Measurements from ENCODE around the gene NEIL3. TPM values are rescaled to one million over a fixed set of nuclear protein-coding genes. Genes with fewer than 3 reads are reported as not detected.

NEIL3 gene
- total and polyA plus RNA-seq, 2 of the 8 experiments (the other 6 are each of a cell fraction or from before 2014, with no cell fraction given): 5.5 to 11.0 TPM

- no peaks in the 10 kb centered on the region for H3K79me1 ChIP-seq (ENCODE audit: low read depth, low read length)
- H4K20me1 ChIP-seq (replicated peaks in 1 of 2; ENCODE audit: control insufficient read depth in 1 of 2, insufficient read depth in 2 of 2, low read length in 2 of 2): no peaks in the 10 kb centered on the region
- H3K27ac ChIP-seq (ENCODE audit: low read depth, low read length): no peak overlapping the region
- no peak overlapping the region for H4K5ac ChIP-seq (ENCODE audit: insufficient read length, low read depth, low read length)
- H3K9ac ChIP-seq (replicated peaks in 1 of 4; ENCODE audit: extremely low read depth in 1 of 4, low read depth in 3 of 4, low read length in 3 of 4): no peak overlapping the region
- 91% methylated on average over 3 of the region's 3 CpGs; no CpG with 5 or more reads in 1 of the 2 experiments for WGBS, 2 experiments (ENCODE audit: extremely low coverage in 1 of 2, insufficient coverage in 1 of 2, insufficient read length in 1 of 2, insufficient replicate concordance in 2 of 2, low coverage in 1 of 2, low lambda C conversion rate in 2 of 2, missing lambda C conversion rate in 1 of 2)
- no peak overlapping the region for H3K23ac ChIP-seq (ENCODE audit: insufficient read length)
- no peak for FAIRE-seq
- H2BK12ac ChIP-seq (ENCODE audit: low read depth, low read length): no peak overlapping the region
- H2AK5ac ChIP-seq (ENCODE audit: low read depth, low read length): no peak overlapping the region
- no peaks in the 10 kb centered on the region for H3K23me2 ChIP-seq (ENCODE audit: low read depth, low read length)
- H4K91ac ChIP-seq (replicated peaks; ENCODE audit: insufficient read length, low read length): no peak overlapping the region
- CTCF ChIA-PET (ENCODE audit: partially characterized antibody): interaction anchor here (0.7 to 1.3 kb wide), 3 partner anchors 18 to 71 kb away, joined by 3 to 6 read pairs (median 6); no protein-coding TSS in a partner anchor
- H3K27me3 ChIP-seq (replicated peaks in 1 of 4; ENCODE audit: control insufficient read depth in 3 of 4, extremely low read depth in 1 of 4, insufficient read depth in 3 of 4, low read length in 3 of 4): no peaks in the 10 kb centered on the region
- POLR2A ChIA-PET (ENCODE audit: partially characterized antibody): no interaction called here
- H2BK15ac ChIP-seq (ENCODE audit: low read length): no peak overlapping the region
- H2BK5ac ChIP-seq (ENCODE audit: low read depth, low read length): no peak overlapping the region
- no peak overlapping the region for H3K4ac ChIP-seq (replicated peaks; ENCODE audit: insufficient read length, low read depth, low read length)
- H3K4me3 ChIP-seq (ENCODE audit: extremely low read depth in 1 of 4, insufficient read depth in 2 of 4, low read depth in 3 of 4, low read length in 4 of 4): no peak overlapping the region
- H2AFZ ChIP-seq (ENCODE audit: low read length): no peak overlapping the region
- H3K36me3 ChIP-seq (ENCODE audit: control insufficient read depth in 2 of 4, insufficient read depth in 4 of 4, low read length in 3 of 4): peaks cover 0 to 11% (median 5%) of the 10 kb centered on the region in 4 experiments; a peak in 3 of 8 replicates
- no peaks in the 10 kb centered on the region for H3K4me1 ChIP-seq (replicated peaks in 1 of 4; ENCODE audit: control insufficient read depth in 3 of 4, insufficient read depth in 4 of 4, low read length in 3 of 4)
- no peak overlapping the region for H3K4me2 ChIP-seq (ENCODE audit: insufficient read depth in 1 of 2, low read depth in 2 of 2, low read length in 2 of 2)
- no peak overlapping the region for H3K56ac ChIP-seq (replicated peaks; ENCODE audit: insufficient read length, low read depth, low read length)
- H3K18ac ChIP-seq (ENCODE audit: extremely low read depth, low read length): no peak overlapping the region
- H4K8ac ChIP-seq (ENCODE audit: extremely low read depth, insufficient read depth, low read length): no peak overlapping the region
- no peak for DNase-seq (ENCODE audit: low read depth in 1 of 2, low spot score in 2 of 2)
- H3K9me3 ChIP-seq (ENCODE audit: insufficient read depth in 2 of 2, low read depth in 1 of 2, low read length in 1 of 2): no peaks in the 10 kb centered on the region
- peaks cover 0 to 16% of the 10 kb centered on the region in 2 experiments; a peak in 2 of 4 replicates for H3K79me2 ChIP-seq (ENCODE audit: control insufficient read depth in 1 of 2, insufficient read depth in 2 of 2, low read length in 2 of 2)
- H2BK20ac ChIP-seq (ENCODE audit: low read length): no peak overlapping the region
- H3K14ac ChIP-seq (ENCODE audit: insufficient read length): no peak overlapping the region
- H2BK120ac ChIP-seq (replicated peaks; ENCODE audit: low read depth, low read length): no peak overlapping the region
- TF ChIP-seq RFX5 (IDR thresholded peaks at IDR 0.05; ENCODE audit: borderline replicate concordance, low read depth, low read length) (no peak), RAD21 (IDR thresholded peaks at IDR 0.05 in 1 of 2, conservative IDR thresholded peaks at IDR 0.05 in 1 of 2; ENCODE audit: low read depth in 2 of 2, low read length in 2 of 2) (no peak), SP4 (IDR thresholded peaks at IDR 0.05; ENCODE audit: low read length) (no peak), KDM5A (IDR thresholded peaks at IDR 0.05; ENCODE audit: low read length) (no peak)
Measured at GRCh38 chr4:177321647-177322046, 12.0 kb downstream of the NEIL3 start.

All from H1 (cell line).